GM12892 (cell line): ENCODE measurements around the gene CABCOCO1.

Source experiments
- POLR2AphosphoS5 ChIP-seq: IDR thresholded peaks from 2 replicates; pipeline ENCODE4 v1.6.1; 2011; ENCODE audit warnings: low read depth, low read length, control low read depth
- TAF1 ChIP-seq: IDR thresholded peaks from 2 replicates; pipeline ENCODE4 v1.6.1; 2011; ENCODE audit warnings: low read depth, mild to moderate bottlenecking, control low read depth, low read length, borderline replicate concordance

- TF ChIP-seq TAF1 (no peak), POLR2AphosphoS5 (no peak)
Observed at GRCh38 chr10:61792921-61793320, 130.2 kb downstream of the CABCOCO1 start.
